Natural killer cell (primary cell): Measurements from ENCODE around the gene PTTG1. TPM values are rescaled to one million over a fixed set of nuclear protein-coding genes. Genes with fewer than 3 reads are reported as not detected.

Experiments
- ATAC-seq, 3 donors: fragments of 150-1000 bp in 2 of 3; fragments of 200-7000 bp in 1 of 3; cut with Tn5 transposase; 1 replicate in 1 of 3; 2 replicates in 2 of 3; pipeline ENCODE4 v1.10.0; 2021; ENCODE audit warnings: mild to moderate bottlenecking in 2 of 3, moderate library complexity in 2 of 3
- DNase-seq, 2 donors: peaks; one replicate each; pipeline versions ENCODE4 v3.0.0 to v3.0.0-alpha.2; 2013 to 2021; ENCODE audit warnings: mixed read lengths in 1 of 2
- H3K27ac ChIP-seq: one replicate; pipeline ENCODE4 v1.5.1; 2013; ENCODE audit warnings: mild to moderate bottlenecking, low read length
- H3K27me3 ChIP-seq: one replicate; pipeline ENCODE4 v1.6.1; 2013; ENCODE audit warnings: low read length; ENCODE audit not compliant: control insufficient read depth, insufficient read depth
- H3K36me3 ChIP-seq: one replicate; pipeline ENCODE4 v1.6.1; 2013; ENCODE audit warnings: low read length; ENCODE audit not compliant: control insufficient read depth, insufficient read depth
- H3K4me1 ChIP-seq: one replicate; pipeline ENCODE4 v1.6.1; 2013; ENCODE audit warnings: low read length; ENCODE audit not compliant: control insufficient read depth, insufficient read depth
- H3K4me3 ChIP-seq: one replicate; pipeline ENCODE4 v1.5.1; 2013; ENCODE audit warnings: low read length
- H3K9me3 ChIP-seq: one replicate; pipeline ENCODE4 v1.6.1; 2013; ENCODE audit warnings: low read length; ENCODE audit not compliant: control insufficient read depth, insufficient read depth
- H3K27ac Mint-ChIP-seq, 2 donors: one replicate each; pipeline ENCODE4 v1.8.0; 2022; ENCODE audit warnings: mild to moderate bottlenecking in 2 of 2, mixed read lengths in 2 of 2, moderate library complexity in 1 of 2
- H3K27me3 Mint-ChIP-seq, 2 donors: one replicate each; pipeline ENCODE4 v1.8.0; 2022; ENCODE audit warnings: low read depth in 2 of 2, mixed read lengths in 2 of 2
- H3K36me3 Mint-ChIP-seq: one replicate; pipeline ENCODE4 v1.8.0; 2022; ENCODE audit warnings: mixed read lengths
- H3K4me1 Mint-ChIP-seq, 2 donors: one replicate each; pipeline ENCODE4 v1.8.0; 2022; ENCODE audit warnings: mixed read lengths in 2 of 2
- H3K4me3 Mint-ChIP-seq: one replicate; pipeline ENCODE4 v1.8.0; 2022; ENCODE audit warnings: mild to moderate bottlenecking, moderate library complexity, mixed read lengths
- H3K9me3 Mint-ChIP-seq, 2 donors: one replicate each; pipeline ENCODE4 v1.8.0; 2022; ENCODE audit warnings: mixed read lengths in 2 of 2
- WGBS: methylation state at CpG from one replicate; pipeline ENCODE4 v1.1.7; 2013; ENCODE audit warnings: missing lambda C conversion rate; ENCODE audit not compliant: insufficient coverage; 5-methylcytosine and 5-hydroxymethylcytosine counted together
- intact Hi-C: fragments of 100-400 bp; cut with micrococcal nuclease; formaldehyde crosslinking; loops from one replicate; pipeline ENCODE4 v1.14.2; 2022
- total RNA-seq, 4 donors: library from RNA; stranded (reverse); fragments of 120-200 nt in 1 of 4; gene quantifications; one replicate each; pipeline versions ENCODE4 v1.2.3 to v1.2.4, GENCODE V29; 2013 to 2022
- TF ChIP-seq, protein P1 (sequence below): fragments of 200-600 bp; IDR thresholded peaks from one replicate; pipeline ENCODE4 v1.8.0; 2022; ENCODE audit warnings: antibody characterized with exemption

Gene PTTG1
- total RNA-seq, 3 donors from 2014 or later (not counting 1 experiment from before 2014, with no cell fraction given), result 11.7 to 14.8 (median 12.1) TPM

DNA sequence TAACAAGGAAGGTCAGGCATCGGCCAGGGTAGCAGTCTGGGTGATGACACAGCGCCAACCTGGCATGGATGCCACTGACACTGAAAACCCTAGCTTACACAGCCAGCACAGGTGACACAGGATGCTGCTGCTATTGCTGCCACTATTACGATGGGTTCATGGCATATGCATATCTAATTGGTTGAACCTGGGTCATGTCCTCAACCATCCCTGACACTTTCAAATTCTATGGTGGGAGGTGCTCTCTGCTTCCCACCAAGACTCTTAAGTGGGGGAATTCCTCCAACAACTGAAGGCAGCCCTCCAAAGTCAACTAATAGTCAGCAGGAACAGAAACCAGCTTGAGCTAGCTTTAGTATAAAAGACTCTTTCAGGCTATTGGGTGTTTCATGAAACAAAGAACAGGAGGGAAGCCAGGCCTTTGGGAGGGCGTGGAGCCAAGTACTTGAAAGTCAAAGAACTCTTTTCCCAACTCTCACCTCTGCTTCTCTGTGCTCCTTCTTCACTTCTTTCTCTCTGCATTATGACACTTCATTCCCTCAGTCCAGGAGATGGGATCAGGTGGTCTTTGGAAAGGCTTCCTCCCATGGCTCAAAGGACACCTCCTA lies 21.3 kb downstream of the PTTG1 start:
- Mint-ChIP-seq H3K9me3 (no peaks in the 10 kb centered on the region), H3K4me3 (no peak overlapping the region)
- intact Hi-C loops, result loop anchor here (10.0 kb wide), 1 partner anchor 1122 kb away; no protein-coding TSS in a partner anchor

DNA sequence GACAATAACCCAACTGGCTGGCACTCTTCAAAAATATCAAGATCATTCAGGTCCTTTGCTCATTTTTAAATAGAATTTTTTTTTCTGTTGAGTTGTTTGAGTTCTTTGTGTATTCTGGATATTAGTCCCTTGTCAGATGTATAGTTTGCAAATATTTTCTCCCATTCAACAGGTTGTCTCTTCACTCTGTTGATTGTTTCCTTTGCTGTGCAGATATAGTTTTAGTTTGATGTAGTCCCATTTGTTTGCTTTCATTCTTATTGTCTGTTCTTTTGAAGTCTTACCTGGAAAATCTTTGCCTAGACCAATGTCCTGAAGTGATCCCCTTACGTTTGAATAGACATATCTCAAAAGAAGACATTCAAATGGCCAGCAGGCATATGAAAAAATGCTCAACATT lies 22.8 kb downstream of the PTTG1 start:
- Histone ChIP-seq H3K4me3 (no peak overlapping the region), H3K4me1 (peaks cover 5% of the 10 kb centered on the region), H3K27me3 (no peaks in the 10 kb centered on the region), H3K27ac (no peak overlapping the region), H3K9me3 (no peaks in the 10 kb centered on the region), H3K36me3 (no peaks in the 10 kb centered on the region)
- Mint-ChIP-seq H3K4me3 (no peak overlapping the region), H3K27me3 (no peaks in the 10 kb centered on the region), H3K4me1 (peaks cover 0 to 4% of the 10 kb centered on the region in 2 donors), H3K36me3 (no peaks in the 10 kb centered on the region), H3K27ac (no peak overlapping the region), H3K9me3 (no peaks in the 10 kb centered on the region)
- 86% methylated on average over 1 of the region's 1 CpG for WGBS
- TF ChIP-seq, protein P1, sequence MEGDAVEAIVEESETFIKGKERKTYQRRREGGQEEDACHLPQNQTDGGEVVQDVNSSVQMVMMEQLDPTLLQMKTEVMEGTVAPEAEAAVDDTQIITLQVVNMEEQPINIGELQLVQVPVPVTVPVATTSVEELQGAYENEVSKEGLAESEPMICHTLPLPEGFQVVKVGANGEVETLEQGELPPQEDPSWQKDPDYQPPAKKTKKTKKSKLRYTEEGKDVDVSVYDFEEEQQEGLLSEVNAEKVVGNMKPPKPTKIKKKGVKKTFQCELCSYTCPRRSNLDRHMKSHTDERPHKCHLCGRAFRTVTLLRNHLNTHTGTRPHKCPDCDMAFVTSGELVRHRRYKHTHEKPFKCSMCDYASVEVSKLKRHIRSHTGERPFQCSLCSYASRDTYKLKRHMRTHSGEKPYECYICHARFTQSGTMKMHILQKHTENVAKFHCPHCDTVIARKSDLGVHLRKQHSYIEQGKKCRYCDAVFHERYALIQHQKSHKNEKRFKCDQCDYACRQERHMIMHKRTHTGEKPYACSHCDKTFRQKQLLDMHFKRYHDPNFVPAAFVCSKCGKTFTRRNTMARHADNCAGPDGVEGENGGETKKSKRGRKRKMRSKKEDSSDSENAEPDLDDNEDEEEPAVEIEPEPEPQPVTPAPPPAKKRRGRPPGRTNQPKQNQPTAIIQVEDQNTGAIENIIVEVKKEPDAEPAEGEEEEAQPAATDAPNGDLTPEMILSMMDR, result no peak
- DNase-seq (no peak), ATAC-seq (no peak)
- intact Hi-C loops, result loop anchor here (10.0 kb wide), 1 partner anchor 1120 kb away; no protein-coding TSS in a partner anchor

More for the DNA sequence above, 21.3 kb downstream of the PTTG1 start:
- Histone ChIP-seq H3K36me3 (no peaks in the 10 kb centered on the region), H3K4me1 (peaks cover 18% of the 10 kb centered on the region), H3K27me3 (no peaks in the 10 kb centered on the region), H3K4me3 (no peak overlapping the region), H3K9me3 (no peaks in the 10 kb centered on the region), H3K27ac (no peak overlapping the region)
- TF ChIP-seq, protein P1, result no peak
- no peaks in the 10 kb centered on the region for H3K36me3 Mint-ChIP-seq
- DNase-seq (no peak), ATAC-seq (no peak)
- 83% methylated on average over 4 of the region's 4 CpGs for WGBS
- H3K27me3 Mint-ChIP-seq, result no peaks in the 10 kb centered on the region
- H3K27ac Mint-ChIP-seq, result no peak overlapping the region
- H3K4me1 Mint-ChIP-seq, result peaks cover 13 to 17% of the 10 kb centered on the region in 2 donors

DNA sequence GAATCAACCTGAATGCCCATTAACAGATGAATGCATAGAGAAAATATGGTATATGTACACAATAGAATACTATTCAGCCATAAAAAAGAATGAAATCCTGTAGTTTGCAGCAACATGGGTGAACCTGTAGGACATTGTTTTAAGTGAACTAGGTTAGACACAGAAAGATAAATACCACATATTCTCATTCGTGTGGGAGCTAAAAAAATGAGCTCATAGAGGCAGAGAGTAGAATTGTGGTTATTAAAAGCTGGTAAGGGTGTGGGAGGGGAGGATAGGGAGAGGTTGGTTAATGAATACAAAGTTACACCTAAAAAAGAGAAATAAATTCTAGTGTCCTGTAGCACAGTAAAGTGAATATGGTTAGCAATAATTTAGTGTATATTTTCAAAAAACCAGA lies 23.5 kb downstream of the PTTG1 start:
- ATAC-seq (no peak), DNase-seq (no peak)
- TF ChIP-seq, protein P1, result no peak
- intact Hi-C loops, result loop anchor here (10.0 kb wide), 1 partner anchor 1120 kb away; no protein-coding TSS in a partner anchor
- Histone ChIP-seq H3K27me3 (no peaks in the 10 kb centered on the region), H3K4me3 (no peak overlapping the region), H3K4me1 (peaks cover 5% of the 10 kb centered on the region), H3K27ac (no peak overlapping the region), H3K9me3 (no peaks in the 10 kb centered on the region), H3K36me3 (no peaks in the 10 kb centered on the region)
- peaks cover 0 to 4% of the 10 kb centered on the region in 2 donors for H3K4me1 Mint-ChIP-seq
- no peak overlapping the region for H3K27ac Mint-ChIP-seq
- no peaks in the 10 kb centered on the region for H3K27me3 Mint-ChIP-seq
- H3K4me3 Mint-ChIP-seq, result no peak overlapping the region
- H3K36me3 Mint-ChIP-seq, result no peaks in the 10 kb centered on the region
- 89% methylated on average over 1 of the region's 1 CpG for WGBS
- H3K9me3 Mint-ChIP-seq, result no peaks in the 10 kb centered on the region

DNA sequence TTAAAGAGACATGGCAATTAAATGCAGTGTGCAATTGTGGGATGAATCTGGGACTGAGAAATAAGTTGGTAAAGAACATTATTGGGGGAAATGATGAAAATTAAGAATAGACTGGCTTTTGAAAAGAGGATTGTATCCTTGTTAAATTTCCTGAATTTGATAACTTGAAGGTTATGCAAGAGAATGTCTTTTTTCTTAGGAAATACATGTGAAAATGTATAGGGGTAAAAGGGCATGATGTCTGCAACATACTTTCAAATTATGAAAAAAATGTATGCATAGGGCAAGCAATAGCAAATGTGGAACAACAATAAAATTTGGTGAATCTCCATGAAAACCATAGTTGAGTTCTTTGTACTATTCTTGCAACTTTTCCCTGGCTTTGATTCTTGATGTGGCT lies 24.1 kb downstream of the PTTG1 start:
- Mint-ChIP-seq H3K4me1 (peaks cover 0 to 4% of the 10 kb centered on the region in 2 donors), H3K4me3 (no peak overlapping the region), H3K27me3 (no peaks in the 10 kb centered on the region), H3K36me3 (no peaks in the 10 kb centered on the region), H3K27ac (no peak overlapping the region), H3K9me3 (no peaks in the 10 kb centered on the region)
- Histone ChIP-seq H3K9me3 (no peaks in the 10 kb centered on the region), H3K4me3 (no peak overlapping the region), H3K36me3 (no peaks in the 10 kb centered on the region), H3K27ac (no peak overlapping the region), H3K4me1 (peaks cover 5% of the 10 kb centered on the region), H3K27me3 (no peaks in the 10 kb centered on the region)
- DNase-seq, result no peak
- intact Hi-C loops, result loop anchor here (10.0 kb wide), 1 partner anchor 1119 kb away; no protein-coding TSS in a partner anchor
- TF ChIP-seq, protein P1, result no peak
- ATAC-seq, result no peak
